ENCODE measurements around the gene PIGR.
"Not testable (repeated sequence)": the region's sequence is repeated elsewhere in the genome, so short reads cannot be mapped to it uniquely, and the experiment has no call there.

The PIGR gene

GRCh38 chr1:206933333-206933945 lies 12.8 kb downstream of the PIGR start:
- peak; percentile 86 for DNase-seq

GRCh38 chr1:206932177-206932576 lies 14.1 kb downstream of the PIGR start:
- DNase-seq, result no peak

GRCh38 chr1:206931709-206932108 lies 14.6 kb downstream of the PIGR start:
- DNase-seq, result no peak

- peak; percentile 73 for DNase-seq
These were observed 16.0 kb downstream of the PIGR start for GRCh38 chr1:206930210-206930798.

- DNase-seq, result no peak
These were observed 16.7 kb downstream of the PIGR start for GRCh38 chr1:206929524-206929923.

- no peak for DNase-seq
These were observed 20.0 kb downstream of the PIGR start for GRCh38 chr1:206926286-206926685.

- peak; percentile 80 for DNase-seq
These were observed 21.0 kb downstream of the PIGR start for GRCh38 chr1:206925106-206925736.

- no peak for DNase-seq
These were observed 21.6 kb downstream of the PIGR start for GRCh38 chr1:206924592-206925105.

- not testable (repeated sequence) for DNase-seq
These were observed 22.2 kb downstream of the PIGR start for GRCh38 chr1:206923961-206924557.

GRCh38 chr1:206923009-206923960 lies 23.0 kb downstream of the PIGR start:
- DNase-seq, result peak; percentile 78

GRCh38 chr1:206922524-206922923 lies 23.7 kb downstream of the PIGR start:
- no peak for DNase-seq

- no peak for DNase-seq
These were observed 24.4 kb downstream of the PIGR start, which contains the start of gene FCMR for GRCh38 chr1:206921772-206922265. FCMR (minus strand) TSS chr1:206921941; CDS start chr1:206921854, 87 bp downstream.

GRCh38 chr1:206918076-206918475 lies 28.2 kb downstream of the PIGR start:
- no peak for DNase-seq

- no peak for DNase-seq
These were observed 30.1 kb downstream of the PIGR start for GRCh38 chr1:206916000-206916709.

GRCh38 chr1:206915030-206915735 lies 31.1 kb downstream of the PIGR start:
- DNase-seq, result no peak

GRCh38 chr1:206913766-206914537 lies 32.3 kb downstream of the PIGR start:
- no peak for DNase-seq

- no peak for DNase-seq
These were observed 33.7 kb downstream of the PIGR start for GRCh38 chr1:206912445-206913095.

- no peak for DNase-seq
These were observed 35.1 kb downstream of the PIGR start for GRCh38 chr1:206911064-206911663.

- peak; percentile 43 for DNase-seq
These were observed 36.4 kb downstream of the PIGR start for GRCh38 chr1:206909883-206910318.
